Measurements from ENCODE around the gene SCN5A. TPM values are rescaled to one million over a fixed set of nuclear protein-coding genes. Genes with fewer than 3 reads are reported as not detected.

SCN5A gene
- polyA plus RNA-seq, 1 donor (not counting 4 experiments of a cell fraction or from before 2014, with no cell fraction given) = 0.26 TPM

DNA sequence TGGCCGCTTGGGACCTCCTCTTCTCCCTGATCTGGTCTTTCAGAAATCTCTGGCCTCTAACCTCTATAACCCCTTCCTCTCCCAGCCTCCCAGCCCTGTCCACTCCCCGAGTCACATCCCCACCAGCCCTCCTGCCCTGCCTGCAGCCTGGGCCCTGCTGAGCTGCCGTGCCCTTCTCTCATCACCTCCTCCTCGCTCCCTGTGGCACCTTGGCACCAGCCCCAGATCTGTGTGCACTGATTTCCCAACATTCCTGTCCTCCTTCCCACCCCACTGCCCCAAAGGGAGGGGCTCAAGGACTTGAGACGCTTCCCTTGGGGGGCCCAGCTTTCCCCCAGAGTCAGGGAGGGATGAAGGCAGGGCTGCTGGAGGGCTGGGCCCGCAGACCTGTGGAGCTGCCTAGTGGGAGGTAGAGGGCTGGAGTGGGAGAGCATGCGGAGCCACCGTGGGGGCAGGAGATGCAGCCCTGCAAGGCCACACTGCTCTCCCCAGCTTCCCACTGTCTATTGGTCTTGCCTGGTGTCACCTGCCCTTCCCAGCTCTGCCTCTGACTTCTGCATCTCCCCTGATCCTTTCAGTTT is 110.6 kb downstream of the SCN5A start:
- no peak for DNase-seq (ENCODE audit: low read depth, low spot score)
- TF ChIP-seq, protein P1, sequence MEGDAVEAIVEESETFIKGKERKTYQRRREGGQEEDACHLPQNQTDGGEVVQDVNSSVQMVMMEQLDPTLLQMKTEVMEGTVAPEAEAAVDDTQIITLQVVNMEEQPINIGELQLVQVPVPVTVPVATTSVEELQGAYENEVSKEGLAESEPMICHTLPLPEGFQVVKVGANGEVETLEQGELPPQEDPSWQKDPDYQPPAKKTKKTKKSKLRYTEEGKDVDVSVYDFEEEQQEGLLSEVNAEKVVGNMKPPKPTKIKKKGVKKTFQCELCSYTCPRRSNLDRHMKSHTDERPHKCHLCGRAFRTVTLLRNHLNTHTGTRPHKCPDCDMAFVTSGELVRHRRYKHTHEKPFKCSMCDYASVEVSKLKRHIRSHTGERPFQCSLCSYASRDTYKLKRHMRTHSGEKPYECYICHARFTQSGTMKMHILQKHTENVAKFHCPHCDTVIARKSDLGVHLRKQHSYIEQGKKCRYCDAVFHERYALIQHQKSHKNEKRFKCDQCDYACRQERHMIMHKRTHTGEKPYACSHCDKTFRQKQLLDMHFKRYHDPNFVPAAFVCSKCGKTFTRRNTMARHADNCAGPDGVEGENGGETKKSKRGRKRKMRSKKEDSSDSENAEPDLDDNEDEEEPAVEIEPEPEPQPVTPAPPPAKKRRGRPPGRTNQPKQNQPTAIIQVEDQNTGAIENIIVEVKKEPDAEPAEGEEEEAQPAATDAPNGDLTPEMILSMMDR (optimal IDR thresholded peaks at IDR 0.05 in 1 of 3, IDR thresholded peaks at IDR 0.05 in 1 of 3, conservative IDR thresholded peaks at IDR 0.05 in 1 of 3; ENCODE audit: extremely low read depth in 1 of 3, insufficient read depth in 2 of 3, low read length in 3 of 3) = no peak
- TF ChIP-seq EZH2 (IDR thresholded peaks at IDR 0.05; ENCODE audit: low read length) = no peak
- no peak for FAIRE-seq

DNA sequence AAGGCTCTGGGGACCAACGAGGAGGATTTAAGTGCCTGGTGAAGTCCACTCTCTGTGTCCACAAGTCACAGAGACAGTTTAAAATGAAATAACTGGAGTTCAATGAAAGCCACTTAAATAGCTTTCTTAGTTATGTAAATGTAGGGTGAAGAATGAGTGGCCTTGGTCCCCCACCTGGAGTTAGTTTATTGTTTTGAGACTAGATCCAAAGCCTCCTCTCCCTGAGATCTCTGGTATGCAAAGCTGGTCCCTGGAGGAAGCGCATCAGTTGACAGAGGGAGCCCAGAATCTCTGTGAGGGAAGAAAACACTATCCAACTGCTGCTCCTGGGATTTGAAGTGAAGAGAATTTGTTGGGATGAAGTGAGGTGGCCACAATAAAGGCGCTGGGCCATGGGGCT is 112.8 kb downstream of the SCN5A start:
- Histone ChIP-seq H3K36me3 (ENCODE audit: control insufficient read depth in 2 of 2, extremely low read depth in 1 of 2, insufficient read depth in 2 of 2, low read length in 2 of 2) (no peaks in the 10 kb centered on the region), H3K9me3 (ENCODE audit: control insufficient read depth, low read depth, low read length) (no peaks in the 10 kb centered on the region), H3K27ac (ENCODE audit: control insufficient read depth, insufficient read depth, low read length) (no peak overlapping the region), H3K27me3 (ENCODE audit: control insufficient read depth, extremely low read depth, insufficient read depth, low read length) (no peaks in the 10 kb centered on the region), H3K4me1 (ENCODE audit: control insufficient read depth, extremely low read depth, insufficient read depth, low read length) (no peaks in the 10 kb centered on the region), H3K9ac (ENCODE audit: control insufficient read depth, extremely low read depth, insufficient read depth, low read length) (no peak overlapping the region), H3K79me2 (ENCODE audit: control insufficient read depth, insufficient read depth, low read length) (no peaks in the 10 kb centered on the region), H3K9me1 (ENCODE audit: control insufficient read depth, extremely low read depth, insufficient read depth, low read length) (no peaks in the 10 kb centered on the region), H3K4me2 (ENCODE audit: control insufficient read depth, extremely low read depth, insufficient read depth, low read depth, low read length) (no peak overlapping the region), H4K20me1 (ENCODE audit: control insufficient read depth, extremely low read depth, insufficient read depth, low read length) (no peaks in the 10 kb centered on the region), H3K4me3 (ENCODE audit: control insufficient read depth in 2 of 3, extremely low read depth in 1 of 3, insufficient read depth in 2 of 3, low read depth in 1 of 3, low read length in 3 of 3) (no peak overlapping the region), H2AFZ (ENCODE audit: control insufficient read depth, low read length) (no peak overlapping the region)
- FAIRE-seq (no peak), DNase-seq (ENCODE audit: low read depth, low spot score) (no peak)
- TF ChIP-seq, protein P1 (optimal IDR thresholded peaks at IDR 0.05 in 1 of 3, IDR thresholded peaks at IDR 0.05 in 1 of 3, conservative IDR thresholded peaks at IDR 0.05 in 1 of 3; ENCODE audit: extremely low read depth in 1 of 3, insufficient read depth in 2 of 3, low read length in 3 of 3) = no peak
- TF ChIP-seq EZH2 (IDR thresholded peaks at IDR 0.05; ENCODE audit: low read length) = no peak
- dilution Hi-C loops (cut with MboI; ENCODE audit: extremely low pct_ligation_motif_present, low sequenced_read_pairs) = no loop called here

More for the DNA sequence above, 110.6 kb downstream of the SCN5A start:
- no peak overlapping the region for H3K4me2 ChIP-seq (ENCODE audit: control insufficient read depth, extremely low read depth, insufficient read depth, low read depth, low read length)
- dilution Hi-C loops (cut with MboI; ENCODE audit: extremely low pct_ligation_motif_present, low sequenced_read_pairs) = no loop called here
- H3K79me2 ChIP-seq (ENCODE audit: control insufficient read depth, insufficient read depth, low read length) = no peaks in the 10 kb centered on the region
- no peaks in the 10 kb centered on the region for H3K9me3 ChIP-seq (ENCODE audit: control insufficient read depth, low read depth, low read length)
- no peak overlapping the region for H3K9ac ChIP-seq (ENCODE audit: control insufficient read depth, extremely low read depth, insufficient read depth, low read length)
- H3K4me1 ChIP-seq (ENCODE audit: control insufficient read depth, extremely low read depth, insufficient read depth, low read length) = no peaks in the 10 kb centered on the region
- H4K20me1 ChIP-seq (ENCODE audit: control insufficient read depth, extremely low read depth, insufficient read depth, low read length) = no peaks in the 10 kb centered on the region
- H2AFZ ChIP-seq (ENCODE audit: control insufficient read depth, low read length) = no peak overlapping the region
- no peaks in the 10 kb centered on the region for H3K36me3 ChIP-seq (ENCODE audit: control insufficient read depth in 2 of 2, extremely low read depth in 1 of 2, insufficient read depth in 2 of 2, low read length in 2 of 2)
- no peaks in the 10 kb centered on the region for H3K9me1 ChIP-seq (ENCODE audit: control insufficient read depth, extremely low read depth, insufficient read depth, low read length)
- no peaks in the 10 kb centered on the region for H3K27me3 ChIP-seq (ENCODE audit: control insufficient read depth, extremely low read depth, insufficient read depth, low read length)
- H3K27ac ChIP-seq (ENCODE audit: control insufficient read depth, insufficient read depth, low read length) = no peak overlapping the region
- H3K4me3 ChIP-seq (ENCODE audit: control insufficient read depth in 2 of 3, extremely low read depth in 1 of 3, insufficient read depth in 2 of 3, low read depth in 1 of 3, low read length in 3 of 3) = no peak overlapping the region
